ENCODE measurements around the gene KCNH1.

- TF ChIP-seq GABPA (IDR thresholded peaks at IDR 0.05; ENCODE audit: low read depth) (no peak), ELF1 (IDR thresholded peaks at IDR 0.05) (no peak), REST (IDR thresholded peaks at IDR 0.05; ENCODE audit: low read depth, low read length) (no peak), EZH2phosphoT487 (IDR thresholded peaks at IDR 0.05; ENCODE audit: borderline replicate concordance, low read depth) (no peak), MAX (IDR thresholded peaks at IDR 0.05; ENCODE audit: low read depth) (no peak)
- TF ChIP-seq, protein P1, sequence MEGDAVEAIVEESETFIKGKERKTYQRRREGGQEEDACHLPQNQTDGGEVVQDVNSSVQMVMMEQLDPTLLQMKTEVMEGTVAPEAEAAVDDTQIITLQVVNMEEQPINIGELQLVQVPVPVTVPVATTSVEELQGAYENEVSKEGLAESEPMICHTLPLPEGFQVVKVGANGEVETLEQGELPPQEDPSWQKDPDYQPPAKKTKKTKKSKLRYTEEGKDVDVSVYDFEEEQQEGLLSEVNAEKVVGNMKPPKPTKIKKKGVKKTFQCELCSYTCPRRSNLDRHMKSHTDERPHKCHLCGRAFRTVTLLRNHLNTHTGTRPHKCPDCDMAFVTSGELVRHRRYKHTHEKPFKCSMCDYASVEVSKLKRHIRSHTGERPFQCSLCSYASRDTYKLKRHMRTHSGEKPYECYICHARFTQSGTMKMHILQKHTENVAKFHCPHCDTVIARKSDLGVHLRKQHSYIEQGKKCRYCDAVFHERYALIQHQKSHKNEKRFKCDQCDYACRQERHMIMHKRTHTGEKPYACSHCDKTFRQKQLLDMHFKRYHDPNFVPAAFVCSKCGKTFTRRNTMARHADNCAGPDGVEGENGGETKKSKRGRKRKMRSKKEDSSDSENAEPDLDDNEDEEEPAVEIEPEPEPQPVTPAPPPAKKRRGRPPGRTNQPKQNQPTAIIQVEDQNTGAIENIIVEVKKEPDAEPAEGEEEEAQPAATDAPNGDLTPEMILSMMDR (IDR thresholded peaks at IDR 0.05) = no peak
These were observed 38.7 kb upstream of the KCNH1 start for GRCh38 chr1:211172657-211173056.
